ENCODE results near the gene FHL1. TPM values are rescaled to one million over a fixed set of nuclear protein-coding genes. Genes with fewer than 3 reads are reported as not detected.

Gene FHL1
- polyA plus RNA-seq, 3 donors = 0.75 to 4.0 (median 0.98) TPM

GRCh38 chrX:136256026-136256425 is 108.7 kb downstream of the FHL1 start:
- peaks cover 0 to 2% (median 0%) of the 10 kb centered on the region in 7 donors for H3K9me3 Mint-ChIP-seq
- Histone ChIP-seq H3K36me3 (replicated peaks in 1 of 2; ENCODE audit: control insufficient read depth in 1 of 2, insufficient read depth in 2 of 2, low read length in 2 of 2) (no peaks in the 10 kb centered on the region), H3K4me3 (replicated peaks in 1 of 3; ENCODE audit: low read depth in 2 of 3, low read length in 3 of 3) (no peak overlapping the region), H3K27ac (ENCODE audit: low read depth in 1 of 2, low read length in 2 of 2) (no peak overlapping the region), H3K27me3 (ENCODE audit: control insufficient read depth in 2 of 2, insufficient read depth in 2 of 2, low read length in 2 of 2) (no peaks in the 10 kb centered on the region), H4K20me1 (ENCODE audit: insufficient read depth, low read length) (no peaks in the 10 kb centered on the region), H3K4me2 (replicated peaks; ENCODE audit: extremely low read depth, low read length, poor library complexity, severe bottlenecking) (no peak overlapping the region), H3K9ac (ENCODE audit: insufficient read depth, low read length, poor library complexity, severe bottlenecking) (no peak overlapping the region), H2AFZ (ENCODE audit: insufficient read depth, low read depth, low read length, poor library complexity, severe bottlenecking) (no peak overlapping the region), H3K4me1 (ENCODE audit: control insufficient read depth in 1 of 2, insufficient read depth in 2 of 2, low read length in 2 of 2) (peaks cover 6% of the 10 kb centered on the region in 2 donors), H3K79me2 (ENCODE audit: insufficient read depth, low read length) (no peaks in the 10 kb centered on the region), H3K9me3 (replicated peaks in 1 of 2; ENCODE audit: control insufficient read depth in 1 of 2, insufficient read depth in 1 of 2, low read length in 2 of 2) (no peaks in the 10 kb centered on the region)
- no peaks in the 10 kb centered on the region for H3K36me3 Mint-ChIP-seq
- H3K27me3 Mint-ChIP-seq (ENCODE audit: low read depth in 3 of 3) = peaks cover 0 to 9% (median 2%) of the 10 kb centered on the region in 3 donors
- TF ChIP-seq CTCF (IDR thresholded peaks at IDR 0.05) = no peak
- no peak overlapping the region for H3K27ac Mint-ChIP-seq
- intact Hi-C loops (cut with micrococcal nuclease) = no loop called here
- H3K4me1 Mint-ChIP-seq = peaks cover 13% of the 10 kb centered on the region
- 100% methylated on average over 2 of the region's 7 CpGs for WGBS (ENCODE audit: insufficient coverage)
- no peak overlapping the region for H3K4me3 Mint-ChIP-seq
- DNase-seq = no peak

DNA sequence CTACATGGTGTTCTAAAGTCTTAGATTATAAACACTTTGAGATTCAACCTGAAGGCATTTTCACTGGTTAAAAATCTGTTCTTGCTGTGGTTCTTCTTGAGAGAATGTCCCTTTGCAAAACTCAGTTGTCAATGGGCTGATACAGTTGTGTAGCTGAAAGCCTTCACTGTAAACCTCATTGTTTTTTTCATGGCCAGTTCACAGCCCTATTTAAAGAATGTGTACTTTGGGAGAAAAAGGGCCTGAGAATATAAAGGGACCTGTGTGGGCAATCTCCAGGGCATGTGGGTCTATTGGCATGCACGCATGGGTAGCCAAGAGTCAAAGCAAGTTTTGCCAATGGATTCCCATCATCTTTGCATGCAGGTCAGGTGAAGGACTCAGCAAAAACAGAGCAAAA is 111.6 kb downstream of the FHL1 start:
- no peak overlapping the region for H3K27ac Mint-ChIP-seq
- H3K4me3 Mint-ChIP-seq = no peak overlapping the region
- H3K9ac ChIP-seq (ENCODE audit: insufficient read depth, low read length, poor library complexity, severe bottlenecking) = no peak overlapping the region
- no peaks in the 10 kb centered on the region for H4K20me1 ChIP-seq (ENCODE audit: insufficient read depth, low read length)
- no peak overlapping the region for H3K4me2 ChIP-seq (replicated peaks; ENCODE audit: extremely low read depth, low read length, poor library complexity, severe bottlenecking)
- no peak for TF ChIP-seq CTCF (IDR thresholded peaks at IDR 0.05)
- peaks cover 0 to 9% (median 1%) of the 10 kb centered on the region in 3 donors for H3K27me3 Mint-ChIP-seq (ENCODE audit: low read depth in 3 of 3)
- H2AFZ ChIP-seq (ENCODE audit: insufficient read depth, low read depth, low read length, poor library complexity, severe bottlenecking) = no peak overlapping the region
- no peak overlapping the region for H3K27ac ChIP-seq (ENCODE audit: low read depth in 1 of 2, low read length in 2 of 2)
- intact Hi-C loops (cut with micrococcal nuclease) = no loop called here
- H3K4me1 ChIP-seq (ENCODE audit: control insufficient read depth in 1 of 2, insufficient read depth in 2 of 2, low read length in 2 of 2) = no peaks in the 10 kb centered on the region
- H3K4me3 ChIP-seq (replicated peaks in 1 of 3; ENCODE audit: low read depth in 2 of 3, low read length in 3 of 3) = no peak overlapping the region
- peaks cover 6% of the 10 kb centered on the region for H3K4me1 Mint-ChIP-seq
- no peaks in the 10 kb centered on the region for H3K36me3 Mint-ChIP-seq
- H3K36me3 ChIP-seq (replicated peaks in 1 of 2; ENCODE audit: control insufficient read depth in 1 of 2, insufficient read depth in 2 of 2, low read length in 2 of 2) = no peaks in the 10 kb centered on the region
- no peaks in the 10 kb centered on the region for H3K79me2 ChIP-seq (ENCODE audit: insufficient read depth, low read length)
- peaks cover 0 to 1% (median 0%) of the 10 kb centered on the region in 7 donors for H3K9me3 Mint-ChIP-seq
- no peaks in the 10 kb centered on the region for H3K9me3 ChIP-seq (replicated peaks in 1 of 2; ENCODE audit: control insufficient read depth in 1 of 2, insufficient read depth in 1 of 2, low read length in 2 of 2)
- WGBS (ENCODE audit: insufficient coverage) = no CpG with 5 or more reads among the region's 1 CpG
- no peaks in the 10 kb centered on the region for H3K27me3 ChIP-seq (ENCODE audit: control insufficient read depth in 2 of 2, insufficient read depth in 2 of 2, low read length in 2 of 2)
- DNase-seq = no peak

Data from CD14-positive monocyte (primary cell).